HEK293 (cell line): ENCODE results near the gene TRIM26.

ENCODE experiments used
- CTCF ChIA-PET: fragments of 350-600 bp; formaldehyde crosslinking; extraction: SDS; loops from one replicate; lab custom pipeline; 2021; ENCODE audit warnings: antibody characterized with exemption; lab: Yijun Ruan, JAX
- POLR2A ChIA-PET: fragments of 300-600 bp; formaldehyde crosslinking; extraction: SDS; loops from one replicate; lab custom pipeline; 2020; ENCODE audit warnings: antibody characterized with exemption, inconsistent platforms; lab: Yijun Ruan, JAX
- H3K27ac ChIP-seq: fragments of 200-500 bp; sonication (Bioruptor generic); 2 replicates; pipeline ENCODE4 v1.5.1; 2014; ENCODE audit warnings: low read depth, low read length, control low read depth, inconsistent platforms; ENCODE audit errors: extremely low read depth
- H3K36me3 ChIP-seq, 2 experiments: fragments of 200-500 bp in 1 of 2; sonication (Bioruptor generic) in 1 of 2; 1 replicate in 1 of 2; 2 replicates in 1 of 2; pipeline ENCODE4 v1.5.1; 2014 to 2017; ENCODE audit warnings: inconsistent platforms in 2 of 2, low read length in 2 of 2; ENCODE audit not compliant: control insufficient read depth in 2 of 2, insufficient read depth in 1 of 2
- H3K4me1 ChIP-seq: fragments of 200-500 bp; sonication (Bioruptor generic); 2 replicates; pipeline ENCODE4 v1.5.1; 2014; ENCODE audit warnings: mild to moderate bottlenecking, low read length, inconsistent platforms; ENCODE audit not compliant: control insufficient read depth, insufficient read depth
- H3K4me3 ChIP-seq: 2 replicates; pipeline ENCODE4 v1.5.1; 2011; ENCODE audit warnings: low read depth, mild to moderate bottlenecking, control low read depth, low read length, moderate library complexity
- H3K9me3 ChIP-seq: fragments of 200-500 bp; sonication (Bioruptor generic); 2 replicates; pipeline ENCODE4 v1.5.1; 2014; ENCODE audit warnings: low read depth, low read length, inconsistent platforms; ENCODE audit not compliant: control insufficient read depth, insufficient read depth
- BCL11B ChIP-seq: fragments of 450-650 bp; formaldehyde crosslinking; IDR thresholded peaks from 2 replicates; pipeline ENCODE4 v1.5.1; 2016; ENCODE audit warnings: low read depth, missing biosample characterization, missing genetic modification characterization
- GFI1B ChIP-seq: fragments of 450-650 bp; formaldehyde crosslinking; IDR thresholded peaks from 2 replicates; pipeline ENCODE4 v1.5.1; 2016; ENCODE audit warnings: missing biosample characterization, missing genetic modification characterization
- GLIS2 ChIP-seq: fragments of 450-650 bp; formaldehyde crosslinking; IDR thresholded peaks from 2 replicates; pipeline ENCODE4 v1.5.1; 2016; ENCODE audit warnings: missing biosample characterization, missing genetic modification characterization
- OVOL3 ChIP-seq: fragments of 450-650 bp; formaldehyde crosslinking; IDR thresholded peaks from 2 replicates; pipeline ENCODE4 v1.5.1; 2016; ENCODE audit warnings: missing biosample characterization, missing genetic modification characterization
- TCF7L2 ChIP-seq: IDR thresholded peaks from 2 replicates; pipeline ENCODE4 v1.6.1; 2011; ENCODE audit warnings: low read depth, mild to moderate bottlenecking, inconsistent platforms, low read length, moderate library complexity, borderline replicate concordance
- TRIM28 ChIP-seq: IDR thresholded peaks from 2 replicates; pipeline ENCODE4 v1.6.1; 2011; ENCODE audit warnings: low read length, control low read depth, borderline replicate concordance
- ZNF114 ChIP-seq: fragments of 450-650 bp; formaldehyde crosslinking; IDR thresholded peaks from 2 replicates; pipeline ENCODE4 v1.5.0; 2017; ENCODE audit warnings: missing biosample characterization, missing genetic modification characterization
- ZNF169 ChIP-seq: fragments of 450-650 bp; formaldehyde crosslinking; IDR thresholded peaks from 2 replicates; pipeline ENCODE4 v1.5.1; 2016; ENCODE audit warnings: missing biosample characterization, missing genetic modification characterization
- ZNF2 ChIP-seq: fragments of 450-650 bp; formaldehyde crosslinking; IDR thresholded peaks from 2 replicates; pipeline ENCODE4 v1.5.1; 2016; ENCODE audit warnings: missing biosample characterization, missing genetic modification characterization
- ZNF416 ChIP-seq: fragments of 450-650 bp; formaldehyde crosslinking; IDR thresholded peaks from 2 replicates; pipeline ENCODE4 v1.5.1; 2016; ENCODE audit warnings: missing biosample characterization, missing genetic modification characterization
- ZNF501 ChIP-seq: fragments of 450-650 bp; formaldehyde crosslinking; IDR thresholded peaks from 2 replicates; pipeline ENCODE4 v1.5.1; 2016; ENCODE audit warnings: missing biosample characterization, missing genetic modification characterization
- ZNF623 ChIP-seq: fragments of 450-650 bp; formaldehyde crosslinking; IDR thresholded peaks from 2 replicates; pipeline ENCODE4 v1.5.1; 2016; ENCODE audit warnings: missing biosample characterization, missing genetic modification characterization
- ZNF624 ChIP-seq: fragments of 450-650 bp; formaldehyde crosslinking; IDR thresholded peaks from 2 replicates; pipeline ENCODE4 v1.5.1; 2017; ENCODE audit warnings: missing biosample characterization, missing genetic modification characterization
- ZNF626 ChIP-seq: fragments of 450-650 bp; sonication (Bioruptor Pico); formaldehyde crosslinking; IDR thresholded peaks from 2 replicates; pipeline ENCODE4 v1.5.1; 2018; ENCODE audit warnings: missing biosample characterization, missing genetic modification characterization, inconsistent platforms
- ZNF747 ChIP-seq: fragments of 450-650 bp; formaldehyde crosslinking; IDR thresholded peaks from 2 replicates; pipeline ENCODE4 v1.5.1; 2016; ENCODE audit warnings: missing biosample characterization, missing genetic modification characterization
- ZNF843 ChIP-seq: fragments of 450-650 bp; formaldehyde crosslinking; IDR thresholded peaks from 2 replicates; pipeline ENCODE4 v1.5.1; 2016; ENCODE audit warnings: missing biosample characterization, missing genetic modification characterization
- ZSCAN30 ChIP-seq: fragments of 450-650 bp; IDR thresholded peaks from 2 replicates; pipeline ENCODE4 v1.5.1; 2018; ENCODE audit warnings: missing biosample characterization, mild to moderate bottlenecking, missing genetic modification characterization, moderate library complexity
- TF ChIP-seq, protein P1 (sequence below): fragments of 450-650 bp; formaldehyde crosslinking; conservative IDR thresholded peaks from 2 replicates; pipeline ENCODE4 v1.5.1; 2016; ENCODE audit warnings: low read depth, missing biosample characterization, missing genetic modification characterization
- TF ChIP-seq, protein P2 (sequence below): fragments of 450-650 bp; formaldehyde crosslinking; IDR thresholded peaks from 2 replicates; pipeline ENCODE4 v1.5.1; 2016; ENCODE audit warnings: missing biosample characterization, missing genetic modification characterization
- TF ChIP-seq, protein P3 (sequence below): fragments of 450-650 bp; formaldehyde crosslinking; IDR thresholded peaks from 2 replicates; pipeline ENCODE4 v1.5.1; 2016; ENCODE audit warnings: missing biosample characterization, missing genetic modification characterization
- TF ChIP-seq, protein P4 (sequence below): fragments of 450-650 bp; formaldehyde crosslinking; IDR thresholded peaks from 2 replicates; pipeline ENCODE4 v1.5.1; 2016; ENCODE audit warnings: missing biosample characterization, missing genetic modification characterization

Gene TRIM26

DNA sequence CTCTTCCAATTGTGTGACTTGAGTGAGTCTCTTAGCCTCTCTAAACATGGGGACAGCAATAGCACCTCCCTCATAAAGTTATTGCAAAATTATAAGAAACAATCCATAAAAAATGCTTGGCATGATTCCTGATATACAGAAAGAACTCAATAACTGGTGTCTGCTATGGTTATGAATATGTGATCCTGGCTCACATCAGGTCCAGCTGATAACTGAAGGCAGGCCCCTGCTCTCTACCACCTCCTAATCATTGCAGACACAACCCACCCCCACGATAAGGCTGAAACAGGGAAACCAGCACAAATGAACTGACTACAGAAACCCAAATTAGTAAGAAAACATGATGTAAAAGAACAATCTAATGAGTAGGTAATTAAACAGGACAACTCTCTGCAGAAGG is 44.5 kb downstream of the TRIM26 start:
- H3K4me1 ChIP-seq, result no peaks in the 10 kb centered on the region
- TF ChIP-seq ZNF623 (tag by site-specific recombination), result no peak
- no peak for TF ChIP-seq TCF7L2
- no peak for TF ChIP-seq BCL11B
- TF ChIP-seq ZNF416 (tag by site-specific recombination), result no peak
- TF ChIP-seq, protein P1, sequence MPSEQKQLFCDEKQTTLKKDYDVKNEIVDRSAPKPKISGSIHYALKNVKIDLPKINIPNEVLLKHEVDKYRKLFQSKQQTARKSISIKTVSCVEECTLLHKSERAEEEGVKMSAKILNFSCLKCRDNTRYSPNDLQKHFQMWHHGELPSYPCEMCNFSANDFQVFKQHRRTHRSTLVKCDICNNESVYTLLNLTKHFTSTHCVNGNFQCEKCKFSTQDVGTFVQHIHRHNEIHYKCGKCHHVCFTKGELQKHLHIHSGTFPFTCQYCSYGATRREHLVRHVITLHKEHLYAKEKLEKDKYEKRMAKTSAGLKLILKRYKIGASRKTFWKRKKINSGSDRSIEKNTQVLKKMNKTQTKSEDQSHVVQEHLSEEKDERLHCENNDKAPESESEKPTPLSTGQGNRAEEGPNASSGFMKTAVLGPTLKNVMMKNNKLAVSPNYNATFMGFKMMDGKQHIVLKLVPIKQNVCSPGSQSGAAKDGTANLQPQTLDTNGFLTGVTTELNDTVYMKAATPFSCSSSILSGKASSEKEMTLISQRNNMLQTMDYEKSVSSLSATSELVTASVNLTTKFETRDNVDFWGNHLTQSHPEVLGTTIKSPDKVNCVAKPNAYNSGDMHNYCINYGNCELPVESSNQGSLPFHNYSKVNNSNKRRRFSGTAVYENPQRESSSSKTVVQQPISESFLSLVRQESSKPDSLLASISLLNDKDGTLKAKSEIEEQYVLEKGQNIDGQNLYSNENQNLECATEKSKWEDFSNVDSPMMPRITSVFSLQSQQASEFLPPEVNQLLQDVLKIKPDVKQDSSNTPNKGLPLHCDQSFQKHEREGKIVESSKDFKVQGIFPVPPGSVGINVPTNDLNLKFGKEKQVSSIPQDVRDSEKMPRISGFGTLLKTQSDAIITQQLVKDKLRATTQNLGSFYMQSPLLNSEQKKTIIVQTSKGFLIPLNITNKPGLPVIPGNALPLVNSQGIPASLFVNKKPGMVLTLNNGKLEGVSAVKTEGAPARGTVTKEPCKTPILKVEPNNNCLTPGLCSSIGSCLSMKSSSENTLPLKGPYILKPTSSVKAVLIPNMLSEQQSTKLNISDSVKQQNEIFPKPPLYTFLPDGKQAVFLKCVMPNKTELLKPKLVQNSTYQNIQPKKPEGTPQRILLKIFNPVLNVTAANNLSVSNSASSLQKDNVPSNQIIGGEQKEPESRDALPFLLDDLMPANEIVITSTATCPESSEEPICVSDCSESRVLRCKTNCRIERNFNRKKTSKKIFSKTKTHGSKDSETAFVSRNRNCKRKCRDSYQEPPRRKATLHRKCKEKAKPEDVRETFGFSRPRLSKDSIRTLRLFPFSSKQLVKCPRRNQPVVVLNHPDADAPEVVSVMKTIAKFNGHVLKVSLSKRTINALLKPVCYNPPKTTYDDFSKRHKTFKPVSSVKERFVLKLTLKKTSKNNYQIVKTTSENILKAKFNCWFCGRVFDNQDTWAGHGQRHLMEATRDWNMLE (tag by site-specific recombination), result no peak
- TF ChIP-seq OVOL3 (tag by site-specific recombination), result no peak
- TF ChIP-seq, protein P2, sequence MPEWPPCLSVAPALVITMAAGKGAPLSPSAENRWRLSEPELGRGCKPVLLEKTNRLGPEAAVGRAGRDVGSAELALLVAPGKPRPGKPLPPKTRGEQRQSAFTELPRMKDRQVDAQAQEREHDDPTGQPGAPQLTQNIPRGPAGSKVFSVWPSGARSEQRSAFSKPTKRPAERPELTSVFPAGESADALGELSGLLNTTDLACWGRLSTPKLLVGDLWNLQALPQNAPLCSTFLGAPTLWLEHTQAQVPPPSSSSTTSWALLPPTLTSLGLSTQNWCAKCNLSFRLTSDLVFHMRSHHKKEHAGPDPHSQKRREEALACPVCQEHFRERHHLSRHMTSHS (tag by site-specific recombination), result no peak
- no peak for TF ChIP-seq ZNF624
- no peak for TF ChIP-seq ZSCAN30 (tag by site-specific recombination)
- TF ChIP-seq, all 188 proteins: peak for 0
- CTCF ChIA-PET, result interaction anchor here (0.7 to 5.8 kb wide), 9 partner anchors 10 to 418 kb away, joined by 3 to 50 read pairs (median 4); no protein-coding TSS in a partner anchor
- POLR2A ChIA-PET, result no interaction called here
- H3K36me3 ChIP-seq, result no peaks in the 10 kb centered on the region
- H3K27ac ChIP-seq, result no peak overlapping the region
- H3K4me3 ChIP-seq, result no peak overlapping the region
- no peaks in the 10 kb centered on the region for H3K9me3 ChIP-seq

DNA sequence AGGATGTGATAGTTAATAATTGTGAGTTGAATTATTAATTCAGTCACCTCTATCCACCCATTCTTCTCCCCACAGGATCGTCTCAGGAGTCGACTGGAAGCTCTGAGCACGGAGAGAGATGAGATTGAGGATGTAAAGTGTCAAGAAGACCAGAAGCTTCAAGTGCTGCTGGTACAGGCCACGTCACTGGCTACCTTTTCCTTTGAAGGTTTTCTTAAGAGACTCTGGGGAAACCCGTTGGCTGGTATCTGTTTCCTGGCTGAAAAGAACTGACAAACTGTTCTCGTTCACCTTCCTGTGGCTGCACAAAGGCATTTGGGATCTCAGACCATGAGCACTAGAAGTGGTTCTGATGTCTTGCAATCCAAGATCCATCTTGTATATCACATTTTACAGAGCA is 46.1 kb downstream of the TRIM26 start:
- Histone ChIP-seq H3K27ac (no peak overlapping the region), H3K9me3 (no peaks in the 10 kb centered on the region), H3K4me3 (no peak overlapping the region), H3K36me3 (no peaks in the 10 kb centered on the region), H3K4me1 (no peaks in the 10 kb centered on the region)
- TF ChIP-seq ZNF747 (no peak), ZNF843 (tag by site-specific recombination) (no peak), TRIM28 (no peak), GFI1B (tag by site-specific recombination) (no peak), ZNF114 (no peak), GLIS2 (tag by site-specific recombination) (no peak), ZNF169 (tag by site-specific recombination) (no peak), ZNF2 (tag by site-specific recombination) (no peak), ZNF626 (tag by site-specific recombination) (no peak), ZNF501 (tag by site-specific recombination) (no peak)
- TF ChIP-seq, protein P3, sequence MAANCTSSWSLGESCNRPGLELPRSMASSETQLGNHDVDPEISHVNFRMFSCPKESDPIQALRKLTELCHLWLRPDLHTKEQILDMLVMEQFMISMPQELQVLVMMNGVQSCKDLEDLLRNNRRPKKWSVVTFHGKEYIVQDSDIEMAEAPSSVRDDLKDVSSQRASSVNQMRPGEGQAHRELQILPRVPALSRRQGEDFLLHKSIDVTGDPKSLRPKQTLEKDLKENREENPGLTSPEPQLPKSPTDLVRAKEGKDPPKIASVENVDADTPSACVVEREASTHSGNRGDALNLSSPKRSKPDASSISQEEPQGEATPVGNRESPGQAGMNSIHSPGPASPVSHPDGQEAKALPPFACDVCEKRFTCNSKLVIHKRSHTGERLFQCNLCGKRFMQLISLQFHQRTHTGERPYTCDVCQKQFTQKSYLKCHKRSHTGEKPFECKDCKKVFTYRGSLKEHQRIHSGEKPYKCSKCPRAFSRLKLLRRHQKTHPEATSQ, result no peak
- TF ChIP-seq, protein P4, sequence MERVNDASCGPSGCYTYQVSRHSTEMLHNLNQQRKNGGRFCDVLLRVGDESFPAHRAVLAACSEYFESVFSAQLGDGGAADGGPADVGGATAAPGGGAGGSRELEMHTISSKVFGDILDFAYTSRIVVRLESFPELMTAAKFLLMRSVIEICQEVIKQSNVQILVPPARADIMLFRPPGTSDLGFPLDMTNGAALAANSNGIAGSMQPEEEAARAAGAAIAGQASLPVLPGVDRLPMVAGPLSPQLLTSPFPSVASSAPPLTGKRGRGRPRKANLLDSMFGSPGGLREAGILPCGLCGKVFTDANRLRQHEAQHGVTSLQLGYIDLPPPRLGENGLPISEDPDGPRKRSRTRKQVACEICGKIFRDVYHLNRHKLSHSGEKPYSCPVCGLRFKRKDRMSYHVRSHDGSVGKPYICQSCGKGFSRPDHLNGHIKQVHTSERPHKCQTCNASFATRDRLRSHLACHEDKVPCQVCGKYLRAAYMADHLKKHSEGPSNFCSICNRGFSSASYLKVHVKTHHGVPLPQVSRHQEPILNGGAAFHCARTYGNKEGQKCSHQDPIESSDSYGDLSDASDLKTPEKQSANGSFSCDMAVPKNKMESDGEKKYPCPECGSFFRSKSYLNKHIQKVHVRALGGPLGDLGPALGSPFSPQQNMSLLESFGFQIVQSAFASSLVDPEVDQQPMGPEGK (tag by site-specific recombination), result no peak
- ChIA-PET POLR2A (interaction anchor here (1.0 kb wide), 1 partner anchor 65 kb away, joined by 5 read pairs; no protein-coding TSS in a partner anchor), CTCF (interaction anchor here (0.9 to 5.8 kb wide), 9 partner anchors 9 to 465 kb away, joined by 3 to 50 read pairs (median 4); no protein-coding TSS in a partner anchor)
